ENCODE results near the gene DPP8. TPM values are rescaled to one million over a fixed set of nuclear protein-coding genes. Genes with fewer than 3 reads are reported as not detected.

Gene DPP8
- polyA plus RNA-seq, 1 donor from 2014 or later: 18.6 TPM

DNA sequence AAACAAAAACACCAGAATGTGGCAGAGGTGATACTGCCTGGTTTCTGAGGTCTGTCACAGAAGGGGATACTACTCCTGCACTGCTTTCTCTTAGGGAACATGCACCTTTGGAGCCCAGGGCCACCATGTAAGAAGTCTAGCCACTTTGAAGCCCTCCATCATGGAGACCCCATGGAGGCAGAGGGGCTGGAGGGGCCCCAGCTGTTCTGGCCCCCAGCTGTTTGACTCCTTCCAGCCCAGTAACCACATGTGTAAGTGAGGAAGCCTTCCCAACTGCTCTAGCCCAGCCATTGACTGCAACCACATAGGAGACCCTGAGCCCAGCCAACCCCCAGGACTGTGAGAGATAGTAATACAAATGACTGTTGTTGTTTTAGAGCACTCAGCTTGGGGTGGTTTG is 85.8 kb downstream of the DPP8 start:
- no peaks in the 10 kb centered on the region for H3K9me3 ChIP-seq (ENCODE audit: low read length)

DNA sequence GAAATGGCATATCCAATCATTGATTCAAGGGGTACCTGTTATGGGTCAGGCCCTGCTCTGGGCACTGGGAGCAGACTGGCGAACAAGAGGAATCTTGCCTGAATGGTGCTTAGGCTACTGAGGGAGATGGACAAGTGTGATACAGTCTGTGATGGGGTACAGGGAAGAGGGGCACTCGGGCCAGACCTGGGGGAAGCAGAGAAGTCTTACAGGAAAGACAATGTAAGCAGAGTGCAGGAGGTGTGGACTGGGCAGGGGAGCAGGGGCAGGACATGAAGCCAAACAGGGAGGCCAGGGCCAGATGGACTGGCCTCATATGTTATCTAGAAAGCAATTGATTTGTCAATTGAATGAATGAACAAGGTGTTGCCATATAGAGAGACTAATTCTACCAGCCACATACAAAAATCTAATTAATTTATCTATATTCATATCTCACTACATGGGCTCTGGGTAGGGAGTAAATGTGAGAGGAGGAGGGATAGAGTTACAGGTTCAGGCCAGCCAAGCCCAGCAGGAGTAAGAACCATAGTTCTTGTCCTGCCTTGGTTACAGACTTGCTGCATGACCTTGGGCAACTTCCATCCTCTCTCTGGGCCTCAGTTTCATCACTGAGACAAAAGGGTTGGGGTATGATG is 91.2 kb downstream of the DPP8 start:
- Histone ChIP-seq H3K79me2 (replicated peaks; ENCODE audit: insufficient read depth, low read length) (no peaks in the 10 kb centered on the region), H3F3A (ENCODE audit: insufficient read depth, low read length, poor library complexity, severe bottlenecking) (no peaks in the 10 kb centered on the region), H2AFZ (ENCODE audit: low read depth, low read length) (no peak overlapping the region), H3K9me2 (ENCODE audit: insufficient read depth, low read length) (no peaks in the 10 kb centered on the region), H3K27me3 (ENCODE audit: insufficient read depth, low read depth, low read length) (peaks cover 3% of the 10 kb centered on the region), H3K4me3 (ENCODE audit: low read length) (no peak overlapping the region), H3K9ac (ENCODE audit: low read length) (no peak overlapping the region), H3K4me2 (ENCODE audit: low read length) (no peak overlapping the region), H4K20me1 (ENCODE audit: insufficient read depth) (no peaks in the 10 kb centered on the region), H3K9me3 (ENCODE audit: low read length) (no peaks in the 10 kb centered on the region), H3K27ac (ENCODE audit: low read length) (no peak overlapping the region), H3K36me3 (ENCODE audit: insufficient read depth, low read length) (no peaks in the 10 kb centered on the region)
- TF ChIP-seq, protein P1, sequence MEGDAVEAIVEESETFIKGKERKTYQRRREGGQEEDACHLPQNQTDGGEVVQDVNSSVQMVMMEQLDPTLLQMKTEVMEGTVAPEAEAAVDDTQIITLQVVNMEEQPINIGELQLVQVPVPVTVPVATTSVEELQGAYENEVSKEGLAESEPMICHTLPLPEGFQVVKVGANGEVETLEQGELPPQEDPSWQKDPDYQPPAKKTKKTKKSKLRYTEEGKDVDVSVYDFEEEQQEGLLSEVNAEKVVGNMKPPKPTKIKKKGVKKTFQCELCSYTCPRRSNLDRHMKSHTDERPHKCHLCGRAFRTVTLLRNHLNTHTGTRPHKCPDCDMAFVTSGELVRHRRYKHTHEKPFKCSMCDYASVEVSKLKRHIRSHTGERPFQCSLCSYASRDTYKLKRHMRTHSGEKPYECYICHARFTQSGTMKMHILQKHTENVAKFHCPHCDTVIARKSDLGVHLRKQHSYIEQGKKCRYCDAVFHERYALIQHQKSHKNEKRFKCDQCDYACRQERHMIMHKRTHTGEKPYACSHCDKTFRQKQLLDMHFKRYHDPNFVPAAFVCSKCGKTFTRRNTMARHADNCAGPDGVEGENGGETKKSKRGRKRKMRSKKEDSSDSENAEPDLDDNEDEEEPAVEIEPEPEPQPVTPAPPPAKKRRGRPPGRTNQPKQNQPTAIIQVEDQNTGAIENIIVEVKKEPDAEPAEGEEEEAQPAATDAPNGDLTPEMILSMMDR (IDR thresholded peaks at IDR 0.05; ENCODE audit: poor library complexity, severe bottlenecking): no peak
- TF ChIP-seq EZH2 (IDR thresholded peaks at IDR 0.05; ENCODE audit: borderline replicate concordance, insufficient read depth, low read length, poor library complexity, severe bottlenecking): no peak
- TF ChIP-seq SMC3 (conservative IDR thresholded peaks at IDR 0.05; ENCODE audit: poor library complexity): no peak
- TF ChIP-seq RAD21 (conservative IDR thresholded peaks at IDR 0.05): no peak
- TF ChIP-seq TAF1 (IDR thresholded peaks at IDR 0.05; ENCODE audit: low read depth): no peak
- no peak for TF ChIP-seq POLR2AphosphoS5 (IDR thresholded peaks at IDR 0.05)

More for the DNA sequence above, 85.8 kb downstream of the DPP8 start:
- Histone ChIP-seq H3K79me2 (replicated peaks; ENCODE audit: insufficient read depth, low read length) (no peaks in the 10 kb centered on the region), H2AFZ (ENCODE audit: low read depth, low read length) (no peak overlapping the region), H3K4me3 (ENCODE audit: low read length) (no peak overlapping the region), H3F3A (ENCODE audit: insufficient read depth, low read length, poor library complexity, severe bottlenecking) (no peaks in the 10 kb centered on the region), H3K27ac (ENCODE audit: low read length) (no peak overlapping the region), H3K27me3 (ENCODE audit: insufficient read depth, low read depth, low read length) (no peaks in the 10 kb centered on the region), H4K20me1 (ENCODE audit: insufficient read depth) (no peaks in the 10 kb centered on the region), H3K9me2 (ENCODE audit: insufficient read depth, low read length) (no peaks in the 10 kb centered on the region), H3K9ac (ENCODE audit: low read length) (no peak overlapping the region), H3K4me2 (ENCODE audit: low read length) (no peak overlapping the region), H3K36me3 (ENCODE audit: insufficient read depth, low read length) (no peaks in the 10 kb centered on the region)
- TF ChIP-seq POLR2AphosphoS5 (IDR thresholded peaks at IDR 0.05) (no peak), EZH2 (IDR thresholded peaks at IDR 0.05; ENCODE audit: borderline replicate concordance, insufficient read depth, low read length, poor library complexity, severe bottlenecking) (no peak), TAF1 (IDR thresholded peaks at IDR 0.05; ENCODE audit: low read depth) (no peak), RAD21 (conservative IDR thresholded peaks at IDR 0.05) (no peak)

DNA sequence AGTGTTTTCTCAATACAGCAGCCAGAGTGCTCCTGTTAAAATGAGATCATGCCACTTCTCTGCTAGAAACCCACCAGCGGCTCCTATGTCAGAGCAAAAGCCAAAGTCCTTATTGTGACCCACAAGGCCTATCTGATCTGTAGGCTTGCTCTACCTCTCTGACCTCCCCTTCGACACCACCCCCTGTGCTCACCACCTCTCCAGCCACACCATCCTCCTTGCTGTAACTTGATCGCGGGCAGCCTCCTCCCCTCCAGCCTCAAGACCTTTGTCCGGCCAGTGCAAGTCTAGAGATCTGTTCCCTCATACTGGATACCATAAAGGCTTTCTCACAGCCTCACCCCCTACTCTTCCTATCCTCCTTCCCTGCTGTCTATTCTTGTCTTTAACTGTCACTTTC is 92.8 kb downstream of the DPP8 start:
- Histone ChIP-seq H3K27me3 (ENCODE audit: insufficient read depth, low read depth, low read length) (peaks cover 3% of the 10 kb centered on the region), H4K20me1 (ENCODE audit: insufficient read depth) (no peaks in the 10 kb centered on the region), H2AFZ (ENCODE audit: low read depth, low read length) (no peak overlapping the region), H3K4me2 (ENCODE audit: low read length) (no peak overlapping the region), H3K27ac (ENCODE audit: low read length) (no peak overlapping the region), H3F3A (ENCODE audit: insufficient read depth, low read length, poor library complexity, severe bottlenecking) (no peaks in the 10 kb centered on the region), H3K9me3 (ENCODE audit: low read length) (no peaks in the 10 kb centered on the region), H3K4me3 (ENCODE audit: low read length) (no peak overlapping the region), H3K36me3 (ENCODE audit: insufficient read depth, low read length) (no peaks in the 10 kb centered on the region), H3K79me2 (replicated peaks; ENCODE audit: insufficient read depth, low read length) (peaks cover under 1% of the 10 kb centered on the region), H3K9me2 (ENCODE audit: insufficient read depth, low read length) (no peaks in the 10 kb centered on the region), H3K9ac (ENCODE audit: low read length) (no peak overlapping the region)
- no peak for TF ChIP-seq MXI1 (conservative IDR thresholded peaks at IDR 0.05; ENCODE audit: poor library complexity, severe bottlenecking)
- TF ChIP-seq, protein P2, sequence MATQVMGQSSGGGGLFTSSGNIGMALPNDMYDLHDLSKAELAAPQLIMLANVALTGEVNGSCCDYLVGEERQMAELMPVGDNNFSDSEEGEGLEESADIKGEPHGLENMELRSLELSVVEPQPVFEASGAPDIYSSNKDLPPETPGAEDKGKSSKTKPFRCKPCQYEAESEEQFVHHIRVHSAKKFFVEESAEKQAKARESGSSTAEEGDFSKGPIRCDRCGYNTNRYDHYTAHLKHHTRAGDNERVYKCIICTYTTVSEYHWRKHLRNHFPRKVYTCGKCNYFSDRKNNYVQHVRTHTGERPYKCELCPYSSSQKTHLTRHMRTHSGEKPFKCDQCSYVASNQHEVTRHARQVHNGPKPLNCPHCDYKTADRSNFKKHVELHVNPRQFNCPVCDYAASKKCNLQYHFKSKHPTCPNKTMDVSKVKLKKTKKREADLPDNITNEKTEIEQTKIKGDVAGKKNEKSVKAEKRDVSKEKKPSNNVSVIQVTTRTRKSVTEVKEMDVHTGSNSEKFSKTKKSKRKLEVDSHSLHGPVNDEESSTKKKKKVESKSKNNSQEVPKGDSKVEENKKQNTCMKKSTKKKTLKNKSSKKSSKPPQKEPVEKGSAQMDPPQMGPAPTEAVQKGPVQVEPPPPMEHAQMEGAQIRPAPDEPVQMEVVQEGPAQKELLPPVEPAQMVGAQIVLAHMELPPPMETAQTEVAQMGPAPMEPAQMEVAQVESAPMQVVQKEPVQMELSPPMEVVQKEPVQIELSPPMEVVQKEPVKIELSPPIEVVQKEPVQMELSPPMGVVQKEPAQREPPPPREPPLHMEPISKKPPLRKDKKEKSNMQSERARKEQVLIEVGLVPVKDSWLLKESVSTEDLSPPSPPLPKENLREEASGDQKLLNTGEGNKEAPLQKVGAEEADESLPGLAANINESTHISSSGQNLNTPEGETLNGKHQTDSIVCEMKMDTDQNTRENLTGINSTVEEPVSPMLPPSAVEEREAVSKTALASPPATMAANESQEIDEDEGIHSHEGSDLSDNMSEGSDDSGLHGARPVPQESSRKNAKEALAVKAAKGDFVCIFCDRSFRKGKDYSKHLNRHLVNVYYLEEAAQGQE (IDR thresholded peaks at IDR 0.05; ENCODE audit: borderline replicate concordance): no peak
- no peak for TF ChIP-seq TAF1 (IDR thresholded peaks at IDR 0.05; ENCODE audit: low read depth)
- TF ChIP-seq EP300 (conservative IDR thresholded peaks at IDR 0.05; ENCODE audit: poor library complexity, severe bottlenecking): no peak
- TF ChIP-seq RAD21 (conservative IDR thresholded peaks at IDR 0.05): no peak
- TF ChIP-seq SMC3 (conservative IDR thresholded peaks at IDR 0.05; ENCODE audit: poor library complexity): no peak
- no peak for TF ChIP-seq EZH2 (IDR thresholded peaks at IDR 0.05; ENCODE audit: borderline replicate concordance, insufficient read depth, low read length, poor library complexity, severe bottlenecking)
- no peak for TF ChIP-seq POLR2AphosphoS5 (IDR thresholded peaks at IDR 0.05)
- TF ChIP-seq, protein P1 (IDR thresholded peaks at IDR 0.05; ENCODE audit: poor library complexity, severe bottlenecking): no peak
